GM18498 (cell line): ENCODE results near the gene WASF2.
"Not testable (repeated sequence)": the region's sequence is repeated elsewhere in the genome, so short reads cannot be mapped to it uniquely, and the experiment has no call there.

Source experiments
- ATAC-seq: cut with Tn5 transposase; IDR thresholded peaks from one replicate; pipeline ENCODE4 v1.9.1; 2021; ENCODE audit warnings: mild to moderate bottlenecking, moderate library complexity; ENCODE audit not compliant: unreplicated experiment

The WASF2 gene

GRCh38 chr1:27489973-27490741 is at the start of gene WASF2:
Gene WASF2 (minus strand): TSS chr1:27490167. CDS start chr1:27428890, 61,277 bp downstream.
- peak; percentile 85 for ATAC-seq

GRCh38 chr1:27538793-27539192 is 48.8 kb upstream of the WASF2 start:
- ATAC-seq = no peak

- ATAC-seq = not testable (repeated sequence)
These were observed 48.3 kb upstream of the WASF2 start for GRCh38 chr1:27538305-27538676.

GRCh38 chr1:27536767-27537166 is 46.8 kb upstream of the WASF2 start:
- no peak for ATAC-seq

- no peak for ATAC-seq
These were observed 46.2 kb upstream of the WASF2 start for GRCh38 chr1:27536010-27536757.

- no peak for ATAC-seq
These were observed 45.4 kb upstream of the WASF2 start for GRCh38 chr1:27535386-27535785.

- no peak for ATAC-seq
These were observed 42.2 kb upstream of the WASF2 start for GRCh38 chr1:27531959-27532685.

GRCh38 chr1:27530192-27530591 is 40.2 kb upstream of the WASF2 start:
- ATAC-seq = no peak

- ATAC-seq = no peak
These were observed 39.7 kb upstream of the WASF2 start for GRCh38 chr1:27529704-27530018.

- no peak for ATAC-seq
These were observed 39.1 kb upstream of the WASF2 start for GRCh38 chr1:27528818-27529703.

- ATAC-seq = no peak
These were observed 38.2 kb upstream of the WASF2 start for GRCh38 chr1:27527890-27528817.

- ATAC-seq = no peak
These were observed 37.4 kb upstream of the WASF2 start for GRCh38 chr1:27527223-27527889.

- ATAC-seq = no peak
These were observed 36.7 kb upstream of the WASF2 start for GRCh38 chr1:27526569-27527222.

- peak; percentile 57 for ATAC-seq
These were observed 35.6 kb upstream of the WASF2 start for GRCh38 chr1:27525296-27526272.

GRCh38 chr1:27523337-27524020 is 33.5 kb upstream of the WASF2 start:
- no peak for ATAC-seq

GRCh38 chr1:27522432-27523336 is 32.7 kb upstream of the WASF2 start:
- no peak for ATAC-seq
